ENCODE measurements around the gene VPS35L.

The VPS35L gene

GRCh38 chr16:19737306-19738038 is 182.0 kb downstream of the VPS35L start:
- H3K9me3 ChIP-seq (ENCODE audit: control insufficient read depth, insufficient read depth, low read length) = no peaks in the 10 kb centered on the region
- H3K36me3 ChIP-seq (ENCODE audit: control insufficient read depth, insufficient read depth, low read length) = peaks cover 5% of the 10 kb centered on the region; the same call in 1 of the 2 replicates
- no peaks in the 10 kb centered on the region for H3K27me3 ChIP-seq (ENCODE audit: control insufficient read depth, insufficient read depth, low read length)
- H3K27ac ChIP-seq (ENCODE audit: low read depth, low read length) = no peak overlapping the region
- no peaks in the 10 kb centered on the region; the same call in 1 of the 2 replicates for H3K4me1 ChIP-seq (ENCODE audit: control insufficient read depth, insufficient read depth, low read length)
- H3K4me3 ChIP-seq (ENCODE audit: low read depth, low read length) = no peak overlapping the region
- H3K9ac ChIP-seq (ENCODE audit: low read depth, low read length) = no peak overlapping the region

GRCh38 chr16:19741354-19741753 is 185.9 kb downstream of the VPS35L start:
- no peak overlapping the region for H3K9ac ChIP-seq (ENCODE audit: low read depth, low read length)
- H3K36me3 ChIP-seq (ENCODE audit: control insufficient read depth, insufficient read depth, low read length) = no peaks in the 10 kb centered on the region
- no peak overlapping the region for H3K4me3 ChIP-seq (ENCODE audit: low read depth, low read length)
- no peak overlapping the region for H3K27ac ChIP-seq (ENCODE audit: low read depth, low read length)
- no peaks in the 10 kb centered on the region; the same call in 1 of the 2 replicates for H3K4me1 ChIP-seq (ENCODE audit: control insufficient read depth, insufficient read depth, low read length)
- H3K27me3 ChIP-seq (ENCODE audit: control insufficient read depth, insufficient read depth, low read length) = no peaks in the 10 kb centered on the region
- no peaks in the 10 kb centered on the region for H3K9me3 ChIP-seq (ENCODE audit: control insufficient read depth, insufficient read depth, low read length)

GRCh38 chr16:19743816-19744159 is 188.3 kb downstream of the VPS35L start:
- Histone ChIP-seq H3K36me3 (ENCODE audit: control insufficient read depth, insufficient read depth, low read length) (no peaks in the 10 kb centered on the region), H3K9me3 (ENCODE audit: control insufficient read depth, insufficient read depth, low read length) (no peaks in the 10 kb centered on the region), H3K27ac (ENCODE audit: low read depth, low read length) (no peak overlapping the region), H3K27me3 (ENCODE audit: control insufficient read depth, insufficient read depth, low read length) (no peaks in the 10 kb centered on the region), H3K4me1 (ENCODE audit: control insufficient read depth, insufficient read depth, low read length) (no peaks in the 10 kb centered on the region), H3K9ac (ENCODE audit: low read depth, low read length) (no peak overlapping the region), H3K4me3 (ENCODE audit: low read depth, low read length) (no peak overlapping the region)

GRCh38 chr16:19744670-19745069 is 189.2 kb downstream of the VPS35L start:
- no peak overlapping the region for H3K27ac ChIP-seq (ENCODE audit: low read depth, low read length)
- H3K36me3 ChIP-seq (ENCODE audit: control insufficient read depth, insufficient read depth, low read length) = no peaks in the 10 kb centered on the region
- no peaks in the 10 kb centered on the region for H3K27me3 ChIP-seq (ENCODE audit: control insufficient read depth, insufficient read depth, low read length)
- no peaks in the 10 kb centered on the region for H3K4me1 ChIP-seq (ENCODE audit: control insufficient read depth, insufficient read depth, low read length)
- H3K4me3 ChIP-seq (ENCODE audit: low read depth, low read length) = no peak overlapping the region
- no peaks in the 10 kb centered on the region for H3K9me3 ChIP-seq (ENCODE audit: control insufficient read depth, insufficient read depth, low read length)
- H3K9ac ChIP-seq (ENCODE audit: low read depth, low read length) = no peak overlapping the region

- H3K27me3 ChIP-seq (ENCODE audit: control insufficient read depth, insufficient read depth, low read length) = no peaks in the 10 kb centered on the region
- no peaks in the 10 kb centered on the region for H3K36me3 ChIP-seq (ENCODE audit: control insufficient read depth, insufficient read depth, low read length)
- no peaks in the 10 kb centered on the region for H3K9me3 ChIP-seq (ENCODE audit: control insufficient read depth, insufficient read depth, low read length)
- no peak overlapping the region for H3K27ac ChIP-seq (ENCODE audit: low read depth, low read length)
- H3K9ac ChIP-seq (ENCODE audit: low read depth, low read length) = no peak overlapping the region
- H3K4me1 ChIP-seq (ENCODE audit: control insufficient read depth, insufficient read depth, low read length) = no peaks in the 10 kb centered on the region
- H3K4me3 ChIP-seq (ENCODE audit: low read depth, low read length) = no peak overlapping the region
These were observed 189.9 kb downstream of the VPS35L start for GRCh38 chr16:19745286-19746010.

GRCh38 chr16:19746561-19746960 is 191.1 kb downstream of the VPS35L start:
- H3K36me3 ChIP-seq (ENCODE audit: control insufficient read depth, insufficient read depth, low read length) = no peaks in the 10 kb centered on the region
- no peak overlapping the region for H3K9ac ChIP-seq (ENCODE audit: low read depth, low read length)
- H3K4me1 ChIP-seq (ENCODE audit: control insufficient read depth, insufficient read depth, low read length) = no peaks in the 10 kb centered on the region
- H3K9me3 ChIP-seq (ENCODE audit: control insufficient read depth, insufficient read depth, low read length) = no peaks in the 10 kb centered on the region
- H3K4me3 ChIP-seq (ENCODE audit: low read depth, low read length) = no peak overlapping the region
- H3K27ac ChIP-seq (ENCODE audit: low read depth, low read length) = peak overlapping the region; percentile 25
- H3K27me3 ChIP-seq (ENCODE audit: control insufficient read depth, insufficient read depth, low read length) = no peaks in the 10 kb centered on the region

- H3K9ac ChIP-seq (ENCODE audit: low read depth, low read length) = no peak overlapping the region
- no peaks in the 10 kb centered on the region for H3K27me3 ChIP-seq (ENCODE audit: control insufficient read depth, insufficient read depth, low read length)
- H3K36me3 ChIP-seq (ENCODE audit: control insufficient read depth, insufficient read depth, low read length) = no peaks in the 10 kb centered on the region
- no peak overlapping the region for H3K27ac ChIP-seq (ENCODE audit: low read depth, low read length)
- H3K4me3 ChIP-seq (ENCODE audit: low read depth, low read length) = no peak overlapping the region
- no peaks in the 10 kb centered on the region for H3K9me3 ChIP-seq (ENCODE audit: control insufficient read depth, insufficient read depth, low read length)
- no peaks in the 10 kb centered on the region for H3K4me1 ChIP-seq (ENCODE audit: control insufficient read depth, insufficient read depth, low read length)
These were observed 193.1 kb downstream of the VPS35L start for GRCh38 chr16:19748389-19749168.

GRCh38 chr16:19749571-19750080 is 194.1 kb downstream of the VPS35L start:
- H3K9me3 ChIP-seq (ENCODE audit: control insufficient read depth, insufficient read depth, low read length) = no peaks in the 10 kb centered on the region
- H3K4me1 ChIP-seq (ENCODE audit: control insufficient read depth, insufficient read depth, low read length) = no peaks in the 10 kb centered on the region
- no peaks in the 10 kb centered on the region for H3K27me3 ChIP-seq (ENCODE audit: control insufficient read depth, insufficient read depth, low read length)
- no peak overlapping the region for H3K27ac ChIP-seq (ENCODE audit: low read depth, low read length)
- no peaks in the 10 kb centered on the region for H3K36me3 ChIP-seq (ENCODE audit: control insufficient read depth, insufficient read depth, low read length)
- H3K4me3 ChIP-seq (ENCODE audit: low read depth, low read length) = no peak overlapping the region
- no peak overlapping the region for H3K9ac ChIP-seq (ENCODE audit: low read depth, low read length)
